ENCODE measurements around the gene STX11.

GRCh38 chr6:144143878-144144277 lies 6.4 kb upstream of the STX11 start:
- TF ChIP-seq CTCF (IDR thresholded peaks at IDR 0.05): no peak
- no peak for TF ChIP-seq POLR2A (IDR thresholded peaks at IDR 0.05)
